ENCODE measurements around the gene HBA2.

Gene HBA2

DNA sequence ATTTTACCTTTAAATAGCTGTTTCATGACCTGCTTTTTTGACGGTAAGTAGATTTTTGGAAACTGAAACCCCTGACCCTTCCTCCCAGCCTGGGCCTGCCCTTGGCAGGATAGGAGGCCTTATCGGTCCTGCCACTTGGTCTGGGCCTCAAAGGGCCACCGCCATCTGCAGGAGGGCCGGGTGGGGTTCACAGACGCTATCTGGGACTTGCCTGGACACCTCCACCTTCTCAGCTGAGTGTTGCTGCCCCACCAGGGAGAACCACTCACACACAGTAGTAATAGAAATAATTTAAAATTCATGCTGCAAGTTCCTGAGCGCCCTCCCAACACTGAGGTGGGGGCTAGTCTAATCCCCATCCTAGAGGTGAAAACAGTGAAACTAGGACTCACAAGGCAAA, 29.6 kb upstream of the HBA2 start:
- no peak for TF ChIP-seq EZH2phosphoT487 (conservative IDR thresholded peaks at IDR 0.05; ENCODE audit: low read length)
- TF ChIP-seq, protein P1, sequence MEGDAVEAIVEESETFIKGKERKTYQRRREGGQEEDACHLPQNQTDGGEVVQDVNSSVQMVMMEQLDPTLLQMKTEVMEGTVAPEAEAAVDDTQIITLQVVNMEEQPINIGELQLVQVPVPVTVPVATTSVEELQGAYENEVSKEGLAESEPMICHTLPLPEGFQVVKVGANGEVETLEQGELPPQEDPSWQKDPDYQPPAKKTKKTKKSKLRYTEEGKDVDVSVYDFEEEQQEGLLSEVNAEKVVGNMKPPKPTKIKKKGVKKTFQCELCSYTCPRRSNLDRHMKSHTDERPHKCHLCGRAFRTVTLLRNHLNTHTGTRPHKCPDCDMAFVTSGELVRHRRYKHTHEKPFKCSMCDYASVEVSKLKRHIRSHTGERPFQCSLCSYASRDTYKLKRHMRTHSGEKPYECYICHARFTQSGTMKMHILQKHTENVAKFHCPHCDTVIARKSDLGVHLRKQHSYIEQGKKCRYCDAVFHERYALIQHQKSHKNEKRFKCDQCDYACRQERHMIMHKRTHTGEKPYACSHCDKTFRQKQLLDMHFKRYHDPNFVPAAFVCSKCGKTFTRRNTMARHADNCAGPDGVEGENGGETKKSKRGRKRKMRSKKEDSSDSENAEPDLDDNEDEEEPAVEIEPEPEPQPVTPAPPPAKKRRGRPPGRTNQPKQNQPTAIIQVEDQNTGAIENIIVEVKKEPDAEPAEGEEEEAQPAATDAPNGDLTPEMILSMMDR (IDR thresholded peaks at IDR 0.05; ENCODE audit: insufficient read depth, low read length, poor library complexity, severe bottlenecking) = no peak
- no peaks in the 10 kb centered on the region for H4K20me1 ChIP-seq (ENCODE audit: low read depth, low read length)
- no peak overlapping the region for H3K4me3 ChIP-seq (ENCODE audit: insufficient read depth, low read length, poor library complexity, severe bottlenecking)
- no peaks in the 10 kb centered on the region for H3K9me2 ChIP-seq (replicated peaks; ENCODE audit: insufficient read depth, low read length)
- H3K79me2 ChIP-seq (ENCODE audit: insufficient read depth, low read length) = peaks cover under 1% of the 10 kb centered on the region
- H3F3A ChIP-seq (ENCODE audit: insufficient read depth) = peaks cover 10% of the 10 kb centered on the region
- H3K27me3 ChIP-seq (ENCODE audit: low read length) = no peaks in the 10 kb centered on the region
- H2AFZ ChIP-seq (ENCODE audit: low read depth, low read length, severe bottlenecking) = no peak overlapping the region
- H3K9ac ChIP-seq (ENCODE audit: low read length) = no peak overlapping the region
- no peaks in the 10 kb centered on the region for H3K9me3 ChIP-seq (ENCODE audit: insufficient read depth, low read length)
- H3K36me3 ChIP-seq (ENCODE audit: low read length) = no peaks in the 10 kb centered on the region
- no peak overlapping the region for H3K27ac ChIP-seq (ENCODE audit: low read depth, low read length)
- H3K4me2 ChIP-seq (ENCODE audit: low read depth, low read length, poor library complexity, severe bottlenecking) = no peak overlapping the region

DNA sequence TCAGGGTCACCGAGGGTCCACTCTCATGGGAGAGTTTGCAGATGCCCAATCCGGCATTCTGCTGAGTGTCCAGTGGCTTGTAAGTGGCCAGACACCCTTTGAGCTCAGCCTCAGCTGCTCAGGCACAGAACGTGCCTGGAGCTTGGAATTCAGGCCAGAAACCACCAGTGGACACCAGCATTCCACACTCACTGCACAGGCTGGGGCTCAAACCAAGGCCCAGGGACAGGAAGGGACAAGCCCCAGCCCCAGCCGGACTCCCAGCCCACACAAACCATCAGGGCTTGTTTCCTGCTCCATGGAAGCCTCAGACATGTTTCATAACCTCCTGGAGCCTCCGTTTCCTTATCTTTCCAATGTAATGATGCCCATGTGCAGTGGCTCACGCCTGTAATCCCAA, 29.2 kb upstream of the HBA2 start:
- Histone ChIP-seq H2AFZ (ENCODE audit: low read depth, low read length, severe bottlenecking) (no peak overlapping the region), H3K9me3 (ENCODE audit: insufficient read depth, low read length) (no peaks in the 10 kb centered on the region), H3K27me3 (ENCODE audit: low read length) (no peaks in the 10 kb centered on the region), H3K27ac (ENCODE audit: low read depth, low read length) (no peak overlapping the region), H3K9me2 (replicated peaks; ENCODE audit: insufficient read depth, low read length) (no peaks in the 10 kb centered on the region), H3K4me3 (ENCODE audit: insufficient read depth, low read length, poor library complexity, severe bottlenecking) (no peak overlapping the region), H3K4me2 (ENCODE audit: low read depth, low read length, poor library complexity, severe bottlenecking) (no peak overlapping the region), H4K20me1 (ENCODE audit: low read depth, low read length) (no peaks in the 10 kb centered on the region), H3K9ac (ENCODE audit: low read length) (no peak overlapping the region), H3K36me3 (ENCODE audit: low read length) (no peaks in the 10 kb centered on the region), H3F3A (ENCODE audit: insufficient read depth) (peaks cover 10% of the 10 kb centered on the region), H3K79me2 (ENCODE audit: insufficient read depth, low read length) (no peaks in the 10 kb centered on the region)
- TF ChIP-seq, protein P1 (IDR thresholded peaks at IDR 0.05; ENCODE audit: insufficient read depth, low read length, poor library complexity, severe bottlenecking) = no peak
- TF ChIP-seq EZH2phosphoT487 (conservative IDR thresholded peaks at IDR 0.05; ENCODE audit: low read length) = no peak

DNA sequence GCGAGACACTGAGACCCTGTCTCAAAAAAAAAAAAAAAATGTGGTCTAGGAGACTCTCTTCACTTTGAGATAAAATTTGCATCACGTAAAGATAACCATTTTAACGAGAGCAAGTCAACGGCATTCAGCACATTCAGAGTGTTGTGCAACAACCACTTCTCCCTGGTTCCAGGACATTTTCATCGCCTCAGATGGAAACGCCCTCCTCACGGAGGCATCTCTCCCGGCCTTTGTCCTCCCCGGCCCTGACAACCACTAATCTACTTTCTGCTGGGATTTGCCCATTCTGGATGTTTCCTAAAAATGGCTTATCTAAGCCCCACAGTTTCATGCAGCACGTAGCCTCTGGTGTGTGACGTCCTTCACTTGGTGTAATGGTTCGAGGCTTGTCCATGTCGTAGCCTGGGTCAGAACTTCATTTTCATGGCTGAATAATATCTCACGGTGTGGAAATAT, 27.9 kb upstream of the HBA2 start:
- no peak for TF ChIP-seq EZH2phosphoT487 (conservative IDR thresholded peaks at IDR 0.05; ENCODE audit: low read length)
- TF ChIP-seq, protein P1 (IDR thresholded peaks at IDR 0.05; ENCODE audit: insufficient read depth, low read length, poor library complexity, severe bottlenecking) = no peak
- Histone ChIP-seq H3K79me2 (ENCODE audit: insufficient read depth, low read length) (no peaks in the 10 kb centered on the region), H2AFZ (ENCODE audit: low read depth, low read length, severe bottlenecking) (no peak overlapping the region), H3K9me3 (ENCODE audit: insufficient read depth, low read length) (no peaks in the 10 kb centered on the region), H4K20me1 (ENCODE audit: low read depth, low read length) (no peaks in the 10 kb centered on the region), H3K36me3 (ENCODE audit: low read length) (no peaks in the 10 kb centered on the region), H3K4me2 (ENCODE audit: low read depth, low read length, poor library complexity, severe bottlenecking) (no peak overlapping the region), H3F3A (ENCODE audit: insufficient read depth) (peaks cover 5% of the 10 kb centered on the region), H3K27ac (ENCODE audit: low read depth, low read length) (no peak overlapping the region), H3K9me2 (replicated peaks; ENCODE audit: insufficient read depth, low read length) (no peaks in the 10 kb centered on the region), H3K27me3 (ENCODE audit: low read length) (no peaks in the 10 kb centered on the region), H3K4me3 (ENCODE audit: insufficient read depth, low read length, poor library complexity, severe bottlenecking) (no peak overlapping the region), H3K9ac (ENCODE audit: low read length) (no peak overlapping the region)
